ENCODE results near the gene SDHAF2.
"Not testable (repeated sequence)": the region's sequence is repeated elsewhere in the genome, so short reads cannot be mapped to it uniquely, and the experiment has no call there.

Gene SDHAF2

DNA sequence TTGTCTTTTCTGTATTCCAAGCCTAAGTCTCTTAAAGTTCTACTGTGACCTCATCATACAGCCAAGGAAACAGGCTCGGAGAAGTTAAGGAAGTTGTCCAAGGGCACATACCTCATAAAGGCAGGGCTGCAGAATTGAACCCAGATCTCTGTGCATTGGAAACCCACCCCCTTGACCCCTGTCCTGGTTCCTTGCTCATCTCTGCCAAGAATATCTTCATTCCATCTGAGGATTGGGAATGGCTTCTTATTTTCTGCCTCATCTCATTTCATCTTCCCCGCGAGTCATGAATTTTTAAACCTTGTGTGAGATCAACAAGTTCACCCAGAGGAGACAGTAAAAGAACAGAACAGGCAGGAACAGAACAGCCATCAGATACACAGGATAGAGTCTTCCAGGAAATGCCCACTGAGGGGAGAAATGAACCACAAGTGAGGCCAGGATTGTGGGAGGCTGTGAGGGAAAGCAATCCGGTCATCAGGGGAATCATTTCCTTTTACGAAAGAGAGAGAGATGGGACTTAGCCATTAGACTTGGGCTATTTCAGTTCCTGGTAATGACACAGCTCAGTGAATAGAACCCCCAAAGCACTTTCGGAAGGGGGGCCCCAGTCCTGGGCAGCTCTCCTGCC is 44.2 kb downstream of the SDHAF2 start:
- no peak for DNase-seq (ENCODE audit: low read depth)
- TF ChIP-seq MYC (IDR thresholded peaks at IDR 0.05; ENCODE audit: low read depth, low read length), result no peak
- no peak for TF ChIP-seq MAX (IDR thresholded peaks at IDR 0.05; ENCODE audit: low read depth, low read length)
- TF ChIP-seq POLR2A (IDR thresholded peaks at IDR 0.05; ENCODE audit: extremely low read depth, insufficient read length), result no peak
- TF ChIP-seq, protein P1, sequence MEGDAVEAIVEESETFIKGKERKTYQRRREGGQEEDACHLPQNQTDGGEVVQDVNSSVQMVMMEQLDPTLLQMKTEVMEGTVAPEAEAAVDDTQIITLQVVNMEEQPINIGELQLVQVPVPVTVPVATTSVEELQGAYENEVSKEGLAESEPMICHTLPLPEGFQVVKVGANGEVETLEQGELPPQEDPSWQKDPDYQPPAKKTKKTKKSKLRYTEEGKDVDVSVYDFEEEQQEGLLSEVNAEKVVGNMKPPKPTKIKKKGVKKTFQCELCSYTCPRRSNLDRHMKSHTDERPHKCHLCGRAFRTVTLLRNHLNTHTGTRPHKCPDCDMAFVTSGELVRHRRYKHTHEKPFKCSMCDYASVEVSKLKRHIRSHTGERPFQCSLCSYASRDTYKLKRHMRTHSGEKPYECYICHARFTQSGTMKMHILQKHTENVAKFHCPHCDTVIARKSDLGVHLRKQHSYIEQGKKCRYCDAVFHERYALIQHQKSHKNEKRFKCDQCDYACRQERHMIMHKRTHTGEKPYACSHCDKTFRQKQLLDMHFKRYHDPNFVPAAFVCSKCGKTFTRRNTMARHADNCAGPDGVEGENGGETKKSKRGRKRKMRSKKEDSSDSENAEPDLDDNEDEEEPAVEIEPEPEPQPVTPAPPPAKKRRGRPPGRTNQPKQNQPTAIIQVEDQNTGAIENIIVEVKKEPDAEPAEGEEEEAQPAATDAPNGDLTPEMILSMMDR (IDR thresholded peaks at IDR 0.05; ENCODE audit: low read depth, low read length), result no peak

GRCh38 chr11:61475433-61475832 is 45.5 kb downstream of the SDHAF2 start:
- no peak overlapping the region for H3K4me3 ChIP-seq (ENCODE audit: low read depth, low read length)
- DNase-seq (ENCODE audit: low read depth), result no peak
- TF ChIP-seq POLR2A (IDR thresholded peaks at IDR 0.05; ENCODE audit: extremely low read depth, insufficient read length), result no peak
- no peak for TF ChIP-seq MYC (IDR thresholded peaks at IDR 0.05; ENCODE audit: low read depth, low read length)
- no peak for TF ChIP-seq MAX (IDR thresholded peaks at IDR 0.05; ENCODE audit: low read depth, low read length)
- TF ChIP-seq, protein P1 (IDR thresholded peaks at IDR 0.05; ENCODE audit: low read depth, low read length), result no peak

More for the DNA sequence above, 44.2 kb downstream of the SDHAF2 start:
- no peak overlapping the region for H3K4me3 ChIP-seq (ENCODE audit: low read depth, low read length)

DNA sequence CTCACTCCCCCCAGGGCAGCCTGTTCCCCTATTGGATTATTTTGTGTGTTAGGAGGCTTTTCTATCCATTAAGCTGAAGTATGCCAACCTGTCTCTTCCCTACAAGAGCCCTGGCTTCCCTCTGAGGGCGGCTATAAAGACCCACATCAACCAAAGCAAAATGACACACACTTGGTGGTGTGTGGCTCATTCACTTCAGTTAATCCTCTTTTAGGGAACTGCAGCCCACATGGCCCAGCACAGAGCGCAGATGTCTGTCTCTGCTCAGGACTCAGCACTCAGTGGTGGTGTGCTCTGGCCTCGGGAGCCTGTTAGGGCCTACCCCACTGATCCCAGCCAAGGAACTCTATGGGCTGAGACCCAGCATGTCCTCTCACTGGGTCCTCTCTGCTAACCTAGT is 46.4 kb downstream of the SDHAF2 start:
- TF ChIP-seq POLR2A (IDR thresholded peaks at IDR 0.05; ENCODE audit: extremely low read depth, insufficient read length) (no peak), MAX (IDR thresholded peaks at IDR 0.05; ENCODE audit: low read depth, low read length) (no peak), MYC (IDR thresholded peaks at IDR 0.05; ENCODE audit: low read depth, low read length) (no peak)
- TF ChIP-seq, protein P1 (IDR thresholded peaks at IDR 0.05; ENCODE audit: low read depth, low read length), result no peak
- no peak overlapping the region for H3K4me3 ChIP-seq (ENCODE audit: low read depth, low read length)
- DNase-seq (ENCODE audit: low read depth), result no peak

DNA sequence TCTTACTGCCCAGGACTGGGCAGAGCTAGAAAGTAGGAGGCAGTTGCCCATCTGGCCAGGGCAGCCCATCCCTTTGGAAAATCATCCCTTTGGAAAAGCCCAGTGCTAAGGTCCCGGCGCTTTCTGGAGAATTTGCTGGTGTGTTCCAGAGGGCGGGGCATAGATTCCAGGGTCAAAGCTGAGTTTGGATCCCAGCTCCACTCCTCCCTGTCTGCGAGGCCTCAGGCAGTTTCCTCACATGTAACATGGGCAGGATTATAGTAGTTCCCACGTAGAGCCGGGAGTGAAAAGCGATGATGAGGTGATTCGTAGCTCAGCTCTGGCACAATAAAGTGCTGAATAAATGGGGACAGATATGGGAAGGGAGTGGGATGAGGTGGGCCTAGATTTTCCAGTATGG is 47.2 kb downstream of the SDHAF2 start:
- DNase-seq (ENCODE audit: low read depth), result no peak
- H3K4me3 ChIP-seq (ENCODE audit: low read depth, low read length), result no peak overlapping the region
- TF ChIP-seq POLR2A (IDR thresholded peaks at IDR 0.05; ENCODE audit: extremely low read depth, insufficient read length), result no peak
- TF ChIP-seq, protein P1 (IDR thresholded peaks at IDR 0.05; ENCODE audit: low read depth, low read length), result no peak
- no peak for TF ChIP-seq MYC (IDR thresholded peaks at IDR 0.05; ENCODE audit: low read depth, low read length)
- no peak for TF ChIP-seq MAX (IDR thresholded peaks at IDR 0.05; ENCODE audit: low read depth, low read length)

DNA sequence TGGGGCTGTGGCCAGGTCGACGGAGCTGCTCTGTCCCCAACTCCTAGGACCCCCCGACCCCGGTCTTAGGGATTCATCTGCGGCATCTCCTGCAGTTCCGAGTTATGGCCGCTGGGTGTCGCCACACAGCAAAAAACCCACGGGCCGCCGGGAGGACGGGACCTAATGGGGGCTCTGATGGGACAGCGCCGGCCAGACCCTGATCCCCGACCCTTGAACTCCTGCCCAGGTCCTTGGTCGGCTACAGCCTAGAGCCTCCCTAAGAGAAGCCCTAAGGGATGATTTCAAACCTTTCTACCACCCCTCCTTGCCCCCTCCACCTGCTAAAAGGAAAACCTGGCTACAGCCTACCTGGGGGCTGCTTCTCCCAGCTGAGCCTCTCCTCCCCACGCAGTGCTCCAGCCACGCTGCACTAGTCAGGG is 47.8 kb downstream of the SDHAF2 start:
- peak; percentile 56 for DNase-seq (ENCODE audit: low read depth)
- H3K4me3 ChIP-seq (ENCODE audit: low read depth, low read length), result no peak overlapping the region
- TF ChIP-seq MYC (IDR thresholded peaks at IDR 0.05; ENCODE audit: low read depth, low read length), result no peak
- TF ChIP-seq POLR2A (IDR thresholded peaks at IDR 0.05; ENCODE audit: extremely low read depth, insufficient read length), result no peak
- TF ChIP-seq, protein P1 (IDR thresholded peaks at IDR 0.05; ENCODE audit: low read depth, low read length), result peak; percentile 89

DNA sequence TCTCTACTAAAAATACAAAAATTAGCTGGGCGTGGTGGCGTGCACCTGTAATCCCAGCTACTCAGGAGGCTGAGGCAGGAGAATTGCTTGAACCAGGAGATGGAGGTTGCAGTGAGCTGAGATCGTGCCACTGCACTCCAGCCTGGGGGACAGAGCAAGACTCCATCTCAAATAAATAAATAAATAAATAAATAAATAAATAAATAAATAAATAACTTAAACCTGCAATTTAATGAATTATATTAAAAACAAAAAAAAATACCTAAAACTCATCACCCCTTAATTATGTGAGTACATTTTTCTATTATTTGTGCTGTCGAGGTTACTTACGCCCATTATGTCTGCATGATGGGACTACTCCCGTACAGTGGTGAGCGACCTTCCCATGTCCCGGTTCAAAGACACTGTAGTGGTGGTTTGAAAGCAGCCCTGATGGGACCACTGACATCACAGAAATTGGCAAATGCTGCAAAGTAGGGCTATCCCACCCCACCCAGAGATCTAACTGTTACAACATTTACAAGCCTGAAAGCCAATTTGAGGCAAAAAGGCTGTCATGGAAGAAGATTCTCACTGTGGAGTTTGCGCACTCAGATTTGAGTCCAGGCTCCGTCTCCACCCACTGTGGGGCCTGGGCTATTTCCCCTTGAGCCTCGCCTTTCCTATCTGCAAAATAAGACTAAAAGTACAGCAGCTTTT is 49.6 kb downstream of the SDHAF2 start:
- not testable (repeated sequence) for H3K4me3 ChIP-seq (ENCODE audit: low read depth, low read length); DNase-seq (ENCODE audit: low read depth)

All from NB4 (cell line).